Neuron (in vitro differentiated cells): ENCODE results near the gene MAP4K2.

Source experiments
- H2AFZ ChIP-seq: one replicate; pipeline ENCODE4 v1.6.1; 2013; ENCODE audit warnings: low read depth, mild to moderate bottlenecking, inconsistent platforms, low read length, moderate library complexity
- H3K27me3 ChIP-seq: one replicate; pipeline ENCODE4 v1.6.1; 2013; ENCODE audit warnings: low read length; ENCODE audit not compliant: insufficient read depth
- H3K36me3 ChIP-seq: one replicate; pipeline ENCODE4 v1.6.1; 2013; ENCODE audit warnings: low read length; ENCODE audit not compliant: insufficient read depth
- H3K4me1 ChIP-seq: one replicate; pipeline ENCODE4 v1.6.1; 2013; ENCODE audit warnings: low read length; ENCODE audit not compliant: insufficient read depth
- H3K4me3 ChIP-seq: 2 replicates; pipeline ENCODE4 v1.5.1; 2013; ENCODE audit warnings: mild to moderate bottlenecking, low read length, moderate library complexity
- H3K9me3 ChIP-seq: one replicate; pipeline ENCODE4 v1.6.1; 2013; ENCODE audit warnings: low read length

Gene MAP4K2

GRCh38 chr11:64814712-64815187, 11.7 kb upstream of the MAP4K2 start:
- H3K4me1 ChIP-seq, result peaks cover 1% of the 10 kb centered on the region
- H3K36me3 ChIP-seq, result no peaks in the 10 kb centered on the region
- H3K4me3 ChIP-seq, result no peak overlapping the region
- H3K9me3 ChIP-seq, result no peaks in the 10 kb centered on the region
- H2AFZ ChIP-seq, result no peak overlapping the region
- H3K27me3 ChIP-seq, result no peaks in the 10 kb centered on the region

GRCh38 chr11:64813826-64814225, 10.8 kb upstream of the MAP4K2 start:
- Histone ChIP-seq H2AFZ (no peak overlapping the region), H3K27me3 (no peaks in the 10 kb centered on the region), H3K36me3 (no peaks in the 10 kb centered on the region), H3K4me3 (no peak overlapping the region), H3K4me1 (peaks cover 8% of the 10 kb centered on the region), H3K9me3 (no peaks in the 10 kb centered on the region)

- Histone ChIP-seq H3K9me3 (no peaks in the 10 kb centered on the region), H3K4me1 (peaks cover 8% of the 10 kb centered on the region), H2AFZ (peak overlapping the region; percentile 80), H3K36me3 (peaks cover 22% of the 10 kb centered on the region), H3K27me3 (no peaks in the 10 kb centered on the region), H3K4me3 (peak overlapping the region; percentile 81)
These were observed 7.9 kb upstream of the MAP4K2 start for GRCh38 chr11:64810891-64811272.

GRCh38 chr11:64810271-64810890, 7.4 kb upstream of the MAP4K2 start, which contains the start of gene MEN1:
Gene MEN1, minus strand, starts transcription at chr11:64810551. Its CDS starts 442 bp downstream, at chr11:64810109.
- Histone ChIP-seq H3K27me3 (no peaks in the 10 kb centered on the region), H3K9me3 (no peaks in the 10 kb centered on the region), H3K36me3 (peaks cover 27% of the 10 kb centered on the region), H3K4me3 (peak within 1 kb of the TSS; percentile 81), H3K4me1 (peaks cover 8% of the 10 kb centered on the region), H2AFZ (peak within 1 kb of the TSS; percentile 80)

GRCh38 chr11:64809781-64810241, 6.8 kb upstream of the MAP4K2 start:
- H3K4me3 ChIP-seq, result peak overlapping the region; percentile 81
- H3K9me3 ChIP-seq, result no peaks in the 10 kb centered on the region
- H3K36me3 ChIP-seq, result peaks cover 32% of the 10 kb centered on the region
- no peaks in the 10 kb centered on the region for H3K27me3 ChIP-seq
- peaks cover 8% of the 10 kb centered on the region for H3K4me1 ChIP-seq
- no peak overlapping the region for H2AFZ ChIP-seq

GRCh38 chr11:64805481-64805880, 2.5 kb upstream of the MAP4K2 start:
- Histone ChIP-seq H3K27me3 (no peaks in the 10 kb centered on the region), H2AFZ (no peak overlapping the region), H3K4me3 (no peak overlapping the region), H3K4me1 (peaks cover 19% of the 10 kb centered on the region), H3K36me3 (peaks cover 38% of the 10 kb centered on the region), H3K9me3 (no peaks in the 10 kb centered on the region)

- H3K9me3 ChIP-seq, result no peaks in the 10 kb centered on the region
- no peaks in the 10 kb centered on the region for H3K27me3 ChIP-seq
- H3K4me3 ChIP-seq, result no peak overlapping the region
- peaks cover 15% of the 10 kb centered on the region for H3K4me1 ChIP-seq
- peaks cover 38% of the 10 kb centered on the region for H3K36me3 ChIP-seq
- no peak overlapping the region for H2AFZ ChIP-seq
These were observed 1.6 kb upstream of the MAP4K2 start for GRCh38 chr11:64804346-64805210.

- H3K4me3 ChIP-seq, result peak overlapping the region; percentile 44
- no peaks in the 10 kb centered on the region for H3K9me3 ChIP-seq
- peaks cover 38% of the 10 kb centered on the region for H3K36me3 ChIP-seq
- peaks cover 10% of the 10 kb centered on the region for H3K4me1 ChIP-seq
- H3K27me3 ChIP-seq, result no peaks in the 10 kb centered on the region
- H2AFZ ChIP-seq, result no peak overlapping the region
These were observed 882 bp upstream of the MAP4K2 start for GRCh38 chr11:64803846-64804345.

- H3K36me3 ChIP-seq, result peaks cover 30% of the 10 kb centered on the region
- no peak overlapping the region for H2AFZ ChIP-seq
- peak overlapping the region; percentile 31 for H3K4me3 ChIP-seq
These were observed 450 bp downstream of the MAP4K2 start for GRCh38 chr11:64802370-64803157.

GRCh38 chr11:64801561-64802369, 1.2 kb downstream of the MAP4K2 start:
- Histone ChIP-seq H3K9me3 (no peaks in the 10 kb centered on the region), H3K4me1 (peaks cover 10% of the 10 kb centered on the region), H3K27me3 (no peaks in the 10 kb centered on the region), H3K36me3 (peaks cover 26% of the 10 kb centered on the region), H2AFZ (no peak overlapping the region), H3K4me3 (no peak overlapping the region)

More at GRCh38 chr11:64802370-64803157, 450 bp downstream of the MAP4K2 start:
- H3K27me3 ChIP-seq, result no peaks in the 10 kb centered on the region
- H3K4me1 ChIP-seq, result peaks cover 10% of the 10 kb centered on the region
- H3K9me3 ChIP-seq, result no peaks in the 10 kb centered on the region

- Histone ChIP-seq H2AFZ (no peak overlapping the region), H3K4me3 (no peak overlapping the region), H3K36me3 (peaks cover 19% of the 10 kb centered on the region)
These were observed 1.9 kb downstream of the MAP4K2 start for GRCh38 chr11:64801158-64801464.

More at GRCh38 chr11:64801158-64801464, 1.9 kb downstream of the MAP4K2 start:
- Histone ChIP-seq H3K27me3 (no peaks in the 10 kb centered on the region), H3K4me1 (peaks cover 10% of the 10 kb centered on the region), H3K9me3 (no peaks in the 10 kb centered on the region)
